ENCODE measurements around the gene TMC4.

DNA sequence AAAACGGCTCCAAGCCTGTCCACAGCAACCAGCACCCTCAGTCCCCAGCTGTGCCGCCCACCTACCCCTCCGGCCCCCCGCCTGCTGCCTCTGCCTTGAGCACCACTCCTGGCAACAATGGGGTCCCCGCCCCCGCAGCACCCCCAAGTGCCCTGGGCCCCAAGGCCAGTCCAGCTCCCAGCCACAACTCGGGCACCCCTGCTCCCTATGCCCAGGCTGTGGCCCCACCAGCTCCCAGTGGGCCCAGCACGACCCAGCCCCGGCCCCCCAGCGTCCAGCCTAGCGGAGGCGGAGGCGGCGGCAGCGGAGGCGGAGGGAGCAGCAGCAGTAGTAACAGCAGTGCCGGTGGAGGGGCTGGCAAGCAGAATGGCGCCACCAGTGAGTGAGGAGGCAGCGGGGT, 24.8 kb downstream of the TMC4 start:
- TF ChIP-seq, protein P1, sequence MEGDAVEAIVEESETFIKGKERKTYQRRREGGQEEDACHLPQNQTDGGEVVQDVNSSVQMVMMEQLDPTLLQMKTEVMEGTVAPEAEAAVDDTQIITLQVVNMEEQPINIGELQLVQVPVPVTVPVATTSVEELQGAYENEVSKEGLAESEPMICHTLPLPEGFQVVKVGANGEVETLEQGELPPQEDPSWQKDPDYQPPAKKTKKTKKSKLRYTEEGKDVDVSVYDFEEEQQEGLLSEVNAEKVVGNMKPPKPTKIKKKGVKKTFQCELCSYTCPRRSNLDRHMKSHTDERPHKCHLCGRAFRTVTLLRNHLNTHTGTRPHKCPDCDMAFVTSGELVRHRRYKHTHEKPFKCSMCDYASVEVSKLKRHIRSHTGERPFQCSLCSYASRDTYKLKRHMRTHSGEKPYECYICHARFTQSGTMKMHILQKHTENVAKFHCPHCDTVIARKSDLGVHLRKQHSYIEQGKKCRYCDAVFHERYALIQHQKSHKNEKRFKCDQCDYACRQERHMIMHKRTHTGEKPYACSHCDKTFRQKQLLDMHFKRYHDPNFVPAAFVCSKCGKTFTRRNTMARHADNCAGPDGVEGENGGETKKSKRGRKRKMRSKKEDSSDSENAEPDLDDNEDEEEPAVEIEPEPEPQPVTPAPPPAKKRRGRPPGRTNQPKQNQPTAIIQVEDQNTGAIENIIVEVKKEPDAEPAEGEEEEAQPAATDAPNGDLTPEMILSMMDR (IDR thresholded peaks at IDR 0.05) = no peak
- TF ChIP-seq POLR2A (IDR thresholded peaks at IDR 0.05) = no peak

All from Peyer's patch (tissue), 4 donors.